Loucy (cell line): ENCODE data around the gene SEMA4C.

Source experiments
- EZH2phosphoT487 ChIP-seq: fragments of 200-600 bp; IDR thresholded peaks from 2 replicates; pipeline ENCODE4 v1.6.1; 2018; ENCODE audit warnings: antibody characterized with exemption, mild to moderate bottlenecking, moderate library complexity, borderline replicate concordance
- TF ChIP-seq, protein P1 (sequence below): fragments of 200-600 bp; sonication (generic); conservative IDR thresholded peaks from 2 replicates; pipeline ENCODE4 v1.5.1; 2014; ENCODE audit warnings: mild to moderate bottlenecking, antibody characterized with exemption, low read length

- TF ChIP-seq, protein P1, sequence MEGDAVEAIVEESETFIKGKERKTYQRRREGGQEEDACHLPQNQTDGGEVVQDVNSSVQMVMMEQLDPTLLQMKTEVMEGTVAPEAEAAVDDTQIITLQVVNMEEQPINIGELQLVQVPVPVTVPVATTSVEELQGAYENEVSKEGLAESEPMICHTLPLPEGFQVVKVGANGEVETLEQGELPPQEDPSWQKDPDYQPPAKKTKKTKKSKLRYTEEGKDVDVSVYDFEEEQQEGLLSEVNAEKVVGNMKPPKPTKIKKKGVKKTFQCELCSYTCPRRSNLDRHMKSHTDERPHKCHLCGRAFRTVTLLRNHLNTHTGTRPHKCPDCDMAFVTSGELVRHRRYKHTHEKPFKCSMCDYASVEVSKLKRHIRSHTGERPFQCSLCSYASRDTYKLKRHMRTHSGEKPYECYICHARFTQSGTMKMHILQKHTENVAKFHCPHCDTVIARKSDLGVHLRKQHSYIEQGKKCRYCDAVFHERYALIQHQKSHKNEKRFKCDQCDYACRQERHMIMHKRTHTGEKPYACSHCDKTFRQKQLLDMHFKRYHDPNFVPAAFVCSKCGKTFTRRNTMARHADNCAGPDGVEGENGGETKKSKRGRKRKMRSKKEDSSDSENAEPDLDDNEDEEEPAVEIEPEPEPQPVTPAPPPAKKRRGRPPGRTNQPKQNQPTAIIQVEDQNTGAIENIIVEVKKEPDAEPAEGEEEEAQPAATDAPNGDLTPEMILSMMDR: no peak
- no peak for TF ChIP-seq EZH2phosphoT487
Measured at GRCh38 chr2:96912346-96913116, 42.7 kb upstream of the SEMA4C start.
